Gastroesophageal sphincter (tissue), 3 donors: ENCODE measurements around the gene CSN2.

ENCODE experiments used
- POLR2A ChIP-seq, 2 donors: fragments of 450-650 bp; IDR thresholded peaks; one replicate each; pipeline ENCODE4 v1.6.1; 2017; ENCODE audit warnings: antibody characterized with exemption in 2 of 2, mild to moderate bottlenecking in 2 of 2, moderate library complexity in 1 of 2
- POLR2AphosphoS5 ChIP-seq: sonication (generic); formaldehyde crosslinking; IDR thresholded peaks from one replicate; pipeline ENCODE4 v1.6.1; 2017; ENCODE audit warnings: antibody characterized with exemption
- TF ChIP-seq, protein P1 (sequence below), 4 experiments: fragments of 200-600 bp in 2 of 4; fragments of 450-650 bp in 2 of 4; sonication (generic) in 1 of 4; IDR thresholded peaks; one replicate each; pipeline ENCODE4 v1.5.1; 2017 to 2019; ENCODE audit warnings: antibody characterized with exemption in 4 of 4, mild to moderate bottlenecking in 2 of 4, moderate library complexity in 2 of 4

DNA sequence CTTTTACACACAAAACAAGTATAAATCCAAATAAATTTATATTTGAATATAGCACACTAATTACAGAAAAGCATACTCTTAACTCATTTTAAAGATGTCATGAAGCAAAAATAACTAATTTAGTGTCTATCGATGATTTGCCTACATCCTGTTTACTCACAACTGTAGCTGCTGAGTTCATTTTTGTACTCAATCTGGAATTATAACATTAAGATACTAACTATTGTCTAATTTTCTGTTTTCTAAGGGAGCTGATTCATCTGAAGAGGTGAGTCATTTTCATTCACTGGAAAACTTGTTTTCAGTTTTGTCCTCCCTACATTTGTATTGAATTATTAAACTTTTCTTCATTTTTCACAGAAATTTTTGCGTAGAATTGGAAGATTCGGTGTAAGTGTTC, 33.9 kb upstream of the CSN2 start:
- TF ChIP-seq, protein P1, sequence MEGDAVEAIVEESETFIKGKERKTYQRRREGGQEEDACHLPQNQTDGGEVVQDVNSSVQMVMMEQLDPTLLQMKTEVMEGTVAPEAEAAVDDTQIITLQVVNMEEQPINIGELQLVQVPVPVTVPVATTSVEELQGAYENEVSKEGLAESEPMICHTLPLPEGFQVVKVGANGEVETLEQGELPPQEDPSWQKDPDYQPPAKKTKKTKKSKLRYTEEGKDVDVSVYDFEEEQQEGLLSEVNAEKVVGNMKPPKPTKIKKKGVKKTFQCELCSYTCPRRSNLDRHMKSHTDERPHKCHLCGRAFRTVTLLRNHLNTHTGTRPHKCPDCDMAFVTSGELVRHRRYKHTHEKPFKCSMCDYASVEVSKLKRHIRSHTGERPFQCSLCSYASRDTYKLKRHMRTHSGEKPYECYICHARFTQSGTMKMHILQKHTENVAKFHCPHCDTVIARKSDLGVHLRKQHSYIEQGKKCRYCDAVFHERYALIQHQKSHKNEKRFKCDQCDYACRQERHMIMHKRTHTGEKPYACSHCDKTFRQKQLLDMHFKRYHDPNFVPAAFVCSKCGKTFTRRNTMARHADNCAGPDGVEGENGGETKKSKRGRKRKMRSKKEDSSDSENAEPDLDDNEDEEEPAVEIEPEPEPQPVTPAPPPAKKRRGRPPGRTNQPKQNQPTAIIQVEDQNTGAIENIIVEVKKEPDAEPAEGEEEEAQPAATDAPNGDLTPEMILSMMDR (IDR thresholded peaks at IDR 0.05) = no peak
- TF ChIP-seq POLR2AphosphoS5 (no peak), POLR2A (IDR thresholded peaks at IDR 0.05) (no peak)
